Astrocyte of the spinal cord (primary cell): ENCODE results near the gene SLF1.

Source experiments
- DNase-seq: peaks from one replicate; pipeline ENCODE4 v3.0.0; 2011; ENCODE audit warnings: low read depth, low spot score
- H3K4me3 ChIP-seq: 2 replicates; pipeline ENCODE4 v1.5.1; 2011; ENCODE audit warnings: low read depth, mild to moderate bottlenecking, low read length, moderate library complexity
- in situ Hi-C: cut with HindIII; loops from 2 replicates; pipeline ENCODE4 v1.10.0; 2017; ENCODE audit warnings: low sequenced_read_pairs
- TF ChIP-seq, protein P1 (sequence below): IDR thresholded peaks from 2 replicates; pipeline ENCODE4 v1.5.1; 2012; ENCODE audit warnings: low read depth, mild to moderate bottlenecking, low read length, inconsistent platforms

Gene SLF1

GRCh38 chr5:94614156-94614805 is 4.2 kb upstream of the SLF1 start:
- no peak overlapping the region for H3K4me3 ChIP-seq
- no peak for DNase-seq
- in situ Hi-C loops = no loop called here
- TF ChIP-seq, protein P1, sequence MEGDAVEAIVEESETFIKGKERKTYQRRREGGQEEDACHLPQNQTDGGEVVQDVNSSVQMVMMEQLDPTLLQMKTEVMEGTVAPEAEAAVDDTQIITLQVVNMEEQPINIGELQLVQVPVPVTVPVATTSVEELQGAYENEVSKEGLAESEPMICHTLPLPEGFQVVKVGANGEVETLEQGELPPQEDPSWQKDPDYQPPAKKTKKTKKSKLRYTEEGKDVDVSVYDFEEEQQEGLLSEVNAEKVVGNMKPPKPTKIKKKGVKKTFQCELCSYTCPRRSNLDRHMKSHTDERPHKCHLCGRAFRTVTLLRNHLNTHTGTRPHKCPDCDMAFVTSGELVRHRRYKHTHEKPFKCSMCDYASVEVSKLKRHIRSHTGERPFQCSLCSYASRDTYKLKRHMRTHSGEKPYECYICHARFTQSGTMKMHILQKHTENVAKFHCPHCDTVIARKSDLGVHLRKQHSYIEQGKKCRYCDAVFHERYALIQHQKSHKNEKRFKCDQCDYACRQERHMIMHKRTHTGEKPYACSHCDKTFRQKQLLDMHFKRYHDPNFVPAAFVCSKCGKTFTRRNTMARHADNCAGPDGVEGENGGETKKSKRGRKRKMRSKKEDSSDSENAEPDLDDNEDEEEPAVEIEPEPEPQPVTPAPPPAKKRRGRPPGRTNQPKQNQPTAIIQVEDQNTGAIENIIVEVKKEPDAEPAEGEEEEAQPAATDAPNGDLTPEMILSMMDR = no peak

- no peak overlapping the region for H3K4me3 ChIP-seq
- in situ Hi-C loops = no loop called here
- DNase-seq = no peak
- TF ChIP-seq, protein P1 = no peak
Observed at GRCh38 chr5:94615862-94616261, 2.6 kb upstream of the SLF1 start.

GRCh38 chr5:94618029-94618492 is 408 bp upstream of the SLF1 start:
- in situ Hi-C loops = no loop called here
- peak overlapping the region; percentile 85 for H3K4me3 ChIP-seq
- DNase-seq = peak; percentile 69
- TF ChIP-seq, protein P1 = no peak

DNA sequence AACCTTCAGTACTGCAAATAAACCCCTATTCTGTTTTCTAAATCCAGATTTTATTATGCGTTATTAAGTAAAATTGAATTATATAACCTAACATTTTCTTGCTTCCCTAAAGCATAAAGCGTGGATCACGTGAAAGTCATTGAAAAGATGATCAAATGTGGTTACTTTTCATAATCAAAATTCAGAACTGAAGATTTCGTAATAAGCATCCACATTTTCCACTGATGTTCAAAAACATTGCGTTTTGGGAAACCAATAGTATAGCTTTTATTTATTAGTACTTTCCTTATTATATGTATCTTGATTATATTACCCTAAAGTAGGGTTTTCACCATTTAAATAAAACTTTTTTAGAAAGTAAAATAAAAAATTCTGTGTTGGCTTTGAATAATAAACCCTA is 1.8 kb downstream of the SLF1 start:
- H3K4me3 ChIP-seq = no peak overlapping the region
- TF ChIP-seq, protein P1 = no peak
- in situ Hi-C loops = no loop called here
- no peak for DNase-seq

- in situ Hi-C loops = no loop called here
- H3K4me3 ChIP-seq = no peak overlapping the region
- no peak for DNase-seq
- TF ChIP-seq, protein P1 = no peak
Observed at GRCh38 chr5:94621763-94622162, 3.3 kb downstream of the SLF1 start.

- no peak overlapping the region for H3K4me3 ChIP-seq
- no peak for DNase-seq
- TF ChIP-seq, protein P1 = no peak
- in situ Hi-C loops = no loop called here
Observed at GRCh38 chr5:94623011-94623410, 4.5 kb downstream of the SLF1 start.
